Endothelial cell of umbilical vein (primary cell): ENCODE results near the gene MGAT5. TPM values are rescaled to one million over a fixed set of nuclear protein-coding genes. Genes with fewer than 3 reads are reported as not detected.

Experiments
- BruUV-seq: library from RNA; stranded (reverse); fragments of 400-500 nt; replicated peaks from 2 replicates; lab custom pipeline; 2021; lab: Mats Ljungman, UMichigan
- CTCF ChIA-PET: fragments of 300-600, 350-600 bp; sonication (Branson Sonifier 250); formaldehyde crosslinking; loops from one replicate; lab custom pipeline; 2021; ENCODE audit warnings: antibody characterized with exemption, inconsistent platforms; lab: Charles Lee
- POLR2A ChIA-PET: fragments of 300-600, 350-600 bp; sonication (Branson Sonifier 250); formaldehyde crosslinking; loops from one replicate; lab custom pipeline; 2021; ENCODE audit warnings: antibody characterized with exemption, inconsistent platforms; lab: Charles Lee
- DNase-seq: peaks from one replicate; pipeline ENCODE4 v3.0.0-alpha.2; 2011; ENCODE audit warnings: low read depth, low spot score
- FAIRE-seq: peaks from 2 replicates; lab custom pipeline; 2011; peaks lifted over from hg19 to GRCh38; lab: Jason Lieb, UNC
- H2AFZ ChIP-seq: 2 replicates; pipeline ENCODE4 v1.6.0; 2012; ENCODE audit warnings: low read depth, low read length, control low read depth, inconsistent platforms
- H3K27ac ChIP-seq: 2 replicates; pipeline ENCODE4 v1.5.1; 2011; ENCODE audit warnings: low read depth, mild to moderate bottlenecking, control low read depth, low read length, moderate library complexity; ENCODE audit not compliant: insufficient read depth
- H3K27me3 ChIP-seq, 2 experiments: 2 replicates each; pipeline versions ENCODE4 v1.6.0 to v1.6.1; 2011; ENCODE audit warnings: low read length in 2 of 2, mixed read lengths in 1 of 2; ENCODE audit not compliant: control insufficient read depth in 2 of 2, insufficient read depth in 2 of 2
- H3K36me3 ChIP-seq, 2 experiments: 2 replicates in 1 of 2; 3 replicates in 1 of 2; pipeline ENCODE4 v1.5.1; 2011; ENCODE audit warnings: low read length in 2 of 2, mild to moderate bottlenecking in 1 of 2, moderate library complexity in 1 of 2; ENCODE audit not compliant: control insufficient read depth in 2 of 2, insufficient read depth in 2 of 2; ENCODE audit errors: extremely low read depth in 1 of 2
- H3K4me1 ChIP-seq: 3 replicates; pipeline ENCODE4 v1.5.1; 2011; ENCODE audit warnings: mild to moderate bottlenecking, low read length; ENCODE audit not compliant: control insufficient read depth, insufficient read depth; ENCODE audit errors: extremely low read depth
- H3K4me2 ChIP-seq: 2 replicates; pipeline ENCODE4 v1.6.1; 2011; ENCODE audit warnings: low read length, control low read depth, mixed read lengths; ENCODE audit not compliant: insufficient read depth
- H3K4me3 ChIP-seq, 3 experiments: fragments of 200-600 bp in 1 of 3; sonication (generic), shearing (Covaris generic) in 1 of 3; replicated peaks in 1 of 3; 2 replicates each; pipeline ENCODE4 v1.5.1; 2011 to 2016; ENCODE audit warnings: control low read depth in 3 of 3, low read length in 3 of 3, mild to moderate bottlenecking in 2 of 3, inconsistent platforms in 1 of 3, low read depth in 1 of 3, moderate library complexity in 1 of 3; ENCODE audit not compliant: insufficient read depth in 1 of 3
- H3K79me2 ChIP-seq: 2 replicates; pipeline ENCODE4 v1.6.0; 2012; ENCODE audit warnings: low read length, inconsistent platforms; ENCODE audit not compliant: control insufficient read depth, insufficient read depth
- H3K9ac ChIP-seq: replicated peaks from 2 replicates; pipeline ENCODE3; 2011; ENCODE audit warnings: low read length, control low read depth; ENCODE audit not compliant: insufficient read depth; ENCODE audit errors: extremely low read depth
- H3K9me1 ChIP-seq: replicated peaks from 3 replicates; pipeline ENCODE4 v1.6.0; 2011; ENCODE audit warnings: mild to moderate bottlenecking, low read length; ENCODE audit not compliant: control insufficient read depth, insufficient read depth; ENCODE audit errors: extremely low read depth
- H3K9me3 ChIP-seq: replicated peaks from 2 replicates; pipeline ENCODE4 v1.5.1; 2012; ENCODE audit warnings: low read length, inconsistent platforms; ENCODE audit not compliant: control insufficient read depth, insufficient read depth
- H4K20me1 ChIP-seq: replicated peaks from 2 replicates; pipeline ENCODE3; 2011; ENCODE audit warnings: mild to moderate bottlenecking, low read length; ENCODE audit not compliant: control insufficient read depth, insufficient read depth; ENCODE audit errors: extremely low read depth
- EZH2 ChIP-seq: IDR thresholded peaks from 2 replicates; pipeline ENCODE4 v1.6.1; 2012; ENCODE audit warnings: borderline replicate concordance, low read depth, mild to moderate bottlenecking, moderate library complexity, low read length, inconsistent platforms; ENCODE audit not compliant: severe bottlenecking
- FOS ChIP-seq: IDR thresholded peaks from 2 replicates; pipeline ENCODE4 v1.6.1; 2011; ENCODE audit warnings: mild to moderate bottlenecking, low read length, moderate library complexity, borderline replicate concordance; ENCODE audit not compliant: insufficient read depth
- GATA2 ChIP-seq: IDR thresholded peaks from 2 replicates; pipeline ENCODE4 v1.7.0; 2011; ENCODE audit warnings: low read depth, mild to moderate bottlenecking, moderate library complexity, mixed read lengths, low read length; ENCODE audit not compliant: insufficient read length, insufficient read depth
- JUN ChIP-seq: IDR thresholded peaks from 2 replicates; pipeline ENCODE4 v1.6.1; 2011; ENCODE audit warnings: borderline replicate concordance, low read depth; ENCODE audit not compliant: insufficient read length, insufficient read depth
- MYC ChIP-seq: IDR thresholded peaks from one replicate; pipeline ENCODE4 v1.6.1; 2011; ENCODE audit warnings: mild to moderate bottlenecking, low read depth, low read length
- POLR2A ChIP-seq: IDR thresholded peaks from 2 replicates; pipeline ENCODE4 v1.6.1; 2012; ENCODE audit warnings: low read depth, mild to moderate bottlenecking, control low read depth, low read length
- POLR2AphosphoS5 ChIP-seq: IDR thresholded peaks from 2 replicates; pipeline ENCODE4 v1.6.1; 2012; ENCODE audit warnings: low read depth, mild to moderate bottlenecking, control low read depth, low read length, moderate library complexity; ENCODE audit not compliant: insufficient read depth
- dilution Hi-C: fragments of 300-500 bp; cut with MboI; formaldehyde crosslinking; loops from one replicate; pipeline ENCODE4 v1.15.0; 2019; ENCODE audit warnings: low sequenced_read_pairs; ENCODE audit not compliant: extremely low pct_ligation_motif_present
- intact Hi-C: fragments of 100-400 bp; cut with micrococcal nuclease; formaldehyde crosslinking; loops from one replicate; pipeline ENCODE4 v1.10.0; 2022
- polyA plus RNA-seq, 4 experiments: library from polyadenylated mRNA; depleted of rRNA in 3 of 4; stranded (reverse) in 3 of 4; unstranded in 1 of 4; fragments of >200 nt; gene quantifications; 2 replicates each; pipeline versions ENCODE4 v1.2.1 to v1.2.3, GENCODE V29; 2011 to 2012; ENCODE audit warnings: missing spikeins in 1 of 4
- total RNA-seq: library from RNA; stranded (reverse); gene quantifications from 2 replicates; pipeline ENCODE4 v1.2.3, GENCODE V29; 2021
- TF ChIP-seq, protein P1 (sequence below), 2 donors: IDR thresholded peaks; 1 replicate in 1 of 2; 2 replicates in 1 of 2; pipeline ENCODE4 v1.5.1; 2011; ENCODE audit warnings: low read length in 2 of 2, mild to moderate bottlenecking in 2 of 2, moderate library complexity in 2 of 2, control low read depth in 1 of 2, inconsistent platforms in 1 of 2, low read depth in 1 of 2; ENCODE audit not compliant: insufficient read depth in 1 of 2; ENCODE audit errors: extremely low read depth in 1 of 2
- TF ChIP-seq, protein P2 (sequence below): IDR thresholded peaks from 2 replicates; pipeline ENCODE4 v1.6.1; 2011; ENCODE audit not compliant: insufficient read depth, insufficient read length

The MGAT5 gene
- total and polyA plus RNA-seq, 2 donors (not counting 3 experiments of a cell fraction or from before 2014, with no cell fraction given) = 17.7 to 84.1 TPM

DNA sequence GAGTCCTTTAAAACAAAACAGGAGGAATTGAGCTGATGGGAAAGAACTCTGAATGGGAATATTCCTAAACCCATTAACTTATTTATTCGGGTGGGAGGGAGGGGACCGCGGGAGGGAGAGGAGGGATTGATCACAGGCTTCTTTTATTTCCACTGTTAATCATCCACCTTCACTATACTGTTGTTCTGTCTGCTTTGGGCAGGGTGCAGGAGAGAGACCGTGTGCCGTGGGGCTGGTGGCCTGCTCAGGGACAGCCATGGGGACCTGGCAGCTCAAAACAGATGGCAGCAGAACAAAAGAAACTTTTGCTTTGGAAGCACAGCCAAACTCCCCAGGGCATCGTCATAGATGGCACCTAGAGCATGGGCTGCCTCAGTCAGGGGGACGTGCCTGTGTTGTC lies 195.3 kb downstream of the MGAT5 start:
- intact Hi-C loops = no loop called here
- Histone ChIP-seq H4K20me1 (no peaks in the 10 kb centered on the region), H3K4me1 (peaks cover 35% of the 10 kb centered on the region), H2AFZ (no peak overlapping the region), H3K9me1 (no peaks in the 10 kb centered on the region), H3K36me3 (peaks cover 0 to 2% of the 10 kb centered on the region in 2 experiments), H3K4me2 (no peak overlapping the region), H3K27ac (no peak overlapping the region), H3K9ac (no peak overlapping the region), H3K4me3 (no peak overlapping the region), H3K79me2 (no peaks in the 10 kb centered on the region), H3K9me3 (no peaks in the 10 kb centered on the region), H3K27me3 (no peaks in the 10 kb centered on the region)
- dilution Hi-C loops = no loop called here
- no peak for FAIRE-seq
- DNase-seq = no peak
- no TSS peak for BruUV-seq
- ChIA-PET CTCF (interaction anchor here (1.0 to 11.1 kb wide), 10 partner anchors 12 to 563 kb away, joined by 3 to 234 read pairs (median 69); no protein-coding TSS in a partner anchor), POLR2A (no interaction called here)
- TF ChIP-seq JUN = no peak

GRCh38 chr2:134449751-134450513 lies 196.1 kb downstream of the MGAT5 start:
- no TSS peak for BruUV-seq
- intact Hi-C loops = loop anchor here (1.0 to 5.0 kb wide), 8 partner anchors 38 to 564 kb away; no protein-coding TSS in a partner anchor
- no peak for FAIRE-seq

More at GRCh38 chr2:134449751-134450513, 196.1 kb downstream of the MGAT5 start:
- Histone ChIP-seq H3K4me2 (no peak overlapping the region), H3K79me2 (no peaks in the 10 kb centered on the region), H3K9me1 (no peaks in the 10 kb centered on the region), H4K20me1 (no peaks in the 10 kb centered on the region), H3K27ac (no peak overlapping the region), H3K27me3 (no peaks in the 10 kb centered on the region), H3K36me3 (peaks cover 0 to 2% of the 10 kb centered on the region in 2 experiments), H3K4me1 (peaks cover 27% of the 10 kb centered on the region), H2AFZ (no peak overlapping the region), H3K9ac (no peak overlapping the region), H3K9me3 (no peaks in the 10 kb centered on the region), H3K4me3 (no peak overlapping the region)
- TF ChIP-seq POLR2AphosphoS5 = no peak
- TF ChIP-seq JUN = no peak
- no peak for TF ChIP-seq FOS
- TF ChIP-seq, protein P1, sequence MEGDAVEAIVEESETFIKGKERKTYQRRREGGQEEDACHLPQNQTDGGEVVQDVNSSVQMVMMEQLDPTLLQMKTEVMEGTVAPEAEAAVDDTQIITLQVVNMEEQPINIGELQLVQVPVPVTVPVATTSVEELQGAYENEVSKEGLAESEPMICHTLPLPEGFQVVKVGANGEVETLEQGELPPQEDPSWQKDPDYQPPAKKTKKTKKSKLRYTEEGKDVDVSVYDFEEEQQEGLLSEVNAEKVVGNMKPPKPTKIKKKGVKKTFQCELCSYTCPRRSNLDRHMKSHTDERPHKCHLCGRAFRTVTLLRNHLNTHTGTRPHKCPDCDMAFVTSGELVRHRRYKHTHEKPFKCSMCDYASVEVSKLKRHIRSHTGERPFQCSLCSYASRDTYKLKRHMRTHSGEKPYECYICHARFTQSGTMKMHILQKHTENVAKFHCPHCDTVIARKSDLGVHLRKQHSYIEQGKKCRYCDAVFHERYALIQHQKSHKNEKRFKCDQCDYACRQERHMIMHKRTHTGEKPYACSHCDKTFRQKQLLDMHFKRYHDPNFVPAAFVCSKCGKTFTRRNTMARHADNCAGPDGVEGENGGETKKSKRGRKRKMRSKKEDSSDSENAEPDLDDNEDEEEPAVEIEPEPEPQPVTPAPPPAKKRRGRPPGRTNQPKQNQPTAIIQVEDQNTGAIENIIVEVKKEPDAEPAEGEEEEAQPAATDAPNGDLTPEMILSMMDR (IDR thresholded peaks at IDR 0.05; ENCODE audit: extremely low read depth in 1 of 2, insufficient read depth in 1 of 2, low read depth in 1 of 2, low read length in 2 of 2) = no peak
- TF ChIP-seq MYC = no peak
- no peak for TF ChIP-seq GATA2
- TF ChIP-seq POLR2A = no peak
- TF ChIP-seq, protein P2, sequence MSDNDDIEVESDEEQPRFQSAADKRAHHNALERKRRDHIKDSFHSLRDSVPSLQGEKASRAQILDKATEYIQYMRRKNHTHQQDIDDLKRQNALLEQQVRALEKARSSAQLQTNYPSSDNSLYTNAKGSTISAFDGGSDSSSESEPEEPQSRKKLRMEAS = no peak
- no peak for TF ChIP-seq EZH2
- ChIA-PET POLR2A (no interaction called here), CTCF (interaction anchor here (0.5 to 11.1 kb wide), 80 partner anchors 9 to 1348 kb away, joined by 3 to 234 read pairs (median 7); partner anchors contain the start of genes CCNT2 and MGAT5)
- no peak for DNase-seq
- dilution Hi-C loops = no loop called here
